ENCODE data around the gene ADORA2A. TPM values are rescaled to one million over a fixed set of nuclear protein-coding genes. Genes with fewer than 3 reads are reported as not detected.

ADORA2A gene
- total and polyA plus RNA-seq, 9 donors: 0.57 to 5.0 (median 2.7) TPM

DNA sequence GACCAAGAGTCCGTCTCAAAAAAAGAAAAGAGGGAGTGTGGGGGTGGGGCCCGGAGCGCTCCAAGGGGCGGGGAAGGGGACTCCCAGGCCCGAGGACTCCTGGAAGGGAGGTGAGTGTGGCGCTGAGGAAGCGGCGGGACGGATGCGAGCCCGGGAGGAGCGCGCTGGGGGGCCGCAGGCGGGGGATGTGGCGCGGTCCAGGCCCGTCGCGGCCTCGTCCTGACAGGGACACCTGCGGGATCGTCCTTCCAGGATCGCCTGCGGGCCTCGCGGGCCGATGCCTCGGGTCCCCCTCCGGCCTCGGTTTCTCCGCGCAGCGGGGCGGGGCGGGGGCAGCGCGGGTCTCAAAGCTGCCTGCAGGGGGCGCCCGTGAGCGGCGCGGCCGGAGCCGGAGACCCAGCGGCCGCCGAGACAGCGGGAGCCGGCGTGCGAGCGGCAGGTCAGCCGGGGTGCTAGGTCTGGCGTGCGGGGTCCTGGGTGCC lies 3.8 kb upstream of the ADORA2A start:
- H3K9me3 ChIP-seq: no peaks in the 10 kb centered on the region
- peak; percentile 49 to 80 (median 63) for DNase-seq

DNA sequence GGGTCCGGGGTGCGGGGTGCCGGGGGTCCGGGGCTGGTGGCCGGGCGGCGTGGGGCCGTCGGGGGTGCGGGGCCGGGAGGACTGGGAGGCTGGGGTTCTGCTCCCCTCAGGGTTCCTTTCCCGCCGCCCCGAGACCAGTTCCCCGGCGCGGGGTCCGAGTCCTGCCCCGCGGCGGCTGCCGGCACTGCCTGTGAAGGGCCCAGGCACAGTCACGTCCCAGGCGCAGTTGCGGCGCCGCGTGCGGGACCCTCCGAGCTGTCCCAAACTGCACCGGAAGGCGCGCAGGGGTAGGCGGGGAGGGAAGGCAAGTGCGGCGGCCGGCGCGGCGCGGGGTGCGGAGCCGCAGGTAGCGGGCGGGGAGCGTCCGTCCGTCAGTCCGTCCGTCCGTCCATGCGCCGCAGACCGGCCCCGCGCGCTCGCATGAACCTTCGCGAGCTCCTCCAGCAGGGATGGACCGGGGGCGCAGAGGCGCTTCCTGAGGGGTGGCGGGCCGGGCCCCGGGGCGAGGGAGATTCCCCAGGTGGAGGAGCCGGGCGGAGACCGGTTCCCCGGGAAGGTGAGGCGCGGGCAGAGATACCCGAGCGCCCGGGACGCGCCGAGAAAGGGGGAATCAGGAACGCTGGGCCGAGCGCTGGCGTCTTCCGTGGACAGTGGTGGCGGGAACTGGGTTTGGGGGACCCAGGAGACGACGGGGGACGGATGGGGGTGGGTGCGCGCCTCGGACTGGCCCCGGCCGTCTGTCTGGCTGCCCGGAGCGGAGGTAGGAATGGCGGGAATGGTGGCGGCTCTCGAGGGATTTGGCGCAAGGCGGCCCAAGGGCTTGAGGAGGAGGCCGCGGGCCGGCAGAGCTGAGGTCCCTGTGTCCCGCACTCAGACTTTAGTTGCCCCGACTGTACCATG lies 3.1 kb upstream of the ADORA2A start:
- peak overlapping the region; percentile 29 for H3K4me3 ChIP-seq
- H3K36me3 ChIP-seq: no peaks in the 10 kb centered on the region
- TF ChIP-seq, protein P1, sequence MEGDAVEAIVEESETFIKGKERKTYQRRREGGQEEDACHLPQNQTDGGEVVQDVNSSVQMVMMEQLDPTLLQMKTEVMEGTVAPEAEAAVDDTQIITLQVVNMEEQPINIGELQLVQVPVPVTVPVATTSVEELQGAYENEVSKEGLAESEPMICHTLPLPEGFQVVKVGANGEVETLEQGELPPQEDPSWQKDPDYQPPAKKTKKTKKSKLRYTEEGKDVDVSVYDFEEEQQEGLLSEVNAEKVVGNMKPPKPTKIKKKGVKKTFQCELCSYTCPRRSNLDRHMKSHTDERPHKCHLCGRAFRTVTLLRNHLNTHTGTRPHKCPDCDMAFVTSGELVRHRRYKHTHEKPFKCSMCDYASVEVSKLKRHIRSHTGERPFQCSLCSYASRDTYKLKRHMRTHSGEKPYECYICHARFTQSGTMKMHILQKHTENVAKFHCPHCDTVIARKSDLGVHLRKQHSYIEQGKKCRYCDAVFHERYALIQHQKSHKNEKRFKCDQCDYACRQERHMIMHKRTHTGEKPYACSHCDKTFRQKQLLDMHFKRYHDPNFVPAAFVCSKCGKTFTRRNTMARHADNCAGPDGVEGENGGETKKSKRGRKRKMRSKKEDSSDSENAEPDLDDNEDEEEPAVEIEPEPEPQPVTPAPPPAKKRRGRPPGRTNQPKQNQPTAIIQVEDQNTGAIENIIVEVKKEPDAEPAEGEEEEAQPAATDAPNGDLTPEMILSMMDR (IDR thresholded peaks at IDR 0.05): no peak
- no peak for TF ChIP-seq POLR2A (IDR thresholded peaks at IDR 0.05)
- TF ChIP-seq EP300 (IDR thresholded peaks at IDR 0.05): no peak
- no peak for DNase-seq
- intact Hi-C loops (cut with DNase I): loop anchor here (2.0 to 10.0 kb wide), 5 partner anchors 71 to 103 kb away; partner anchors contain the start of gene UPB1 (in 2 of the 4)
- WGBS, 3 donors: 8 to 20% (median 10%) methylated on average over 46 to 105 of the region's 105 CpGs
- H3K27ac ChIP-seq: no peak overlapping the region
- H3K4me1 ChIP-seq (ENCODE audit: insufficient read depth): peaks cover 1% of the 10 kb centered on the region
- no peaks in the 10 kb centered on the region for H3K27me3 ChIP-seq
- H3K9me3 ChIP-seq: no peaks in the 10 kb centered on the region

More for the DNA sequence above, 3.8 kb upstream of the ADORA2A start:
- Histone ChIP-seq H3K4me1 (ENCODE audit: insufficient read depth) (peaks cover 1% of the 10 kb centered on the region), H3K36me3 (no peaks in the 10 kb centered on the region), H3K4me3 (peak overlapping the region; percentile 29), H3K27me3 (no peaks in the 10 kb centered on the region), H3K27ac (no peak overlapping the region)
- 1 to 2% (median 1%) methylated on average over 40 to 56 of the region's 56 CpGs for WGBS, 3 donors
- intact Hi-C loops (cut with DNase I): loop anchor here (1.0 to 10.0 kb wide), 5 partner anchors 71 to 104 kb away; partner anchors contain the start of gene UPB1 (in 2 of the 4)
- TF ChIP-seq, protein P1 (IDR thresholded peaks at IDR 0.05): peak; percentile 85 to 88 (median 86)
- no peak for TF ChIP-seq EP300 (IDR thresholded peaks at IDR 0.05)

DNA sequence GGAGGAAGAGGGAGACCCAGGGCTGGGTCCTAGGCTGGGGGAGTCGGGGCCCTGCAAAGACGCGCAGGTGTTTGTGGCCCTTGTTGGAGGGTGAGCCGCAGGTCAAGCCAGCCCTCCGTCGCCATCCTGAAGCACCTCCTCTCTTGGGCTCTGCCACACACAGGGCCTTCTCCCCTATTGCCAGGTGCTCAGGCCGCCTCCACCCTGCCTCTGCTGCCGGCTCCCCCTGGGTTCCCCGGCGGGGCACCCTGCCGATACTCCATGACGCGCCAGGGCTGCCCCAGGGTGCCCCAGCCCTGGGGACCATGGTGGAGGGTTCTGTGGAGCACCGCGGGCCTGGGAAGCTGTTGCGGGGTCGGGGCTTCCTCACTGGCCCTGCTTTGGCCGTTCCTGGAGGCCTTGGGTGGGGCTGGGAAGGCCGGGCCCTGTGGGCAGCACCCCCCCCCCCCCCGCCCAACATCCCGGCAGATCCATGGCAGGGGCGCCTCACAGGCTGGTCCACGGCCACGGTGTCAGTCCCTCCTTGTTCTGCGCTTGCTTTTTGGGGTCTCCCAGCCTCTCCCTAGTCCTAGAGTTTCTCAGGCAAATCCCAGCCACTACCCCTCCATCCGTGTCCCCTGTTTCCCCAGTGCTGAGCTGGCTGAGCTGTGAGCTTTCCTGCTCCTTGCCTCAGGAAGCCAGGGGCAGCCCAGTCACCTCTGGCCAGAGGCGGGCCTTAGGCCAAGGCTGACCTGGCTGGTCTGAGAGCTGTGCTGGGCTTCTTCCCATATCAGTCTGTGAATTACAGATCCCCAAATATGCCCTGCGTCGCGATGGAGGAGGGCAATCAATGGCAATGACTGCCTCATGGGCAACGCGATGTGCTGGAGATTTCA lies 2.3 kb upstream of the ADORA2A start:
- H3K27me3 ChIP-seq: no peaks in the 10 kb centered on the region
- intact Hi-C loops (cut with DNase I): loop anchor here (2.0 to 10.0 kb wide), 6 partner anchors 70 to 102 kb away; partner anchors contain the start of gene UPB1 (in 2 of the 4)
- peaks cover 1% of the 10 kb centered on the region for H3K4me1 ChIP-seq (ENCODE audit: insufficient read depth)
- WGBS, 3 donors: 84 to 87% (median 85%) methylated on average over 22 to 32 of the region's 32 CpGs
- H3K36me3 ChIP-seq: no peaks in the 10 kb centered on the region
- H3K9me3 ChIP-seq: no peaks in the 10 kb centered on the region
- no peak overlapping the region for H3K27ac ChIP-seq
- DNase-seq: no peak
- no peak overlapping the region for H3K4me3 ChIP-seq
- TF ChIP-seq POLR2A (IDR thresholded peaks at IDR 0.05) (no peak), EP300 (IDR thresholded peaks at IDR 0.05) (no peak)
- TF ChIP-seq, protein P1 (IDR thresholded peaks at IDR 0.05): no peak

DNA sequence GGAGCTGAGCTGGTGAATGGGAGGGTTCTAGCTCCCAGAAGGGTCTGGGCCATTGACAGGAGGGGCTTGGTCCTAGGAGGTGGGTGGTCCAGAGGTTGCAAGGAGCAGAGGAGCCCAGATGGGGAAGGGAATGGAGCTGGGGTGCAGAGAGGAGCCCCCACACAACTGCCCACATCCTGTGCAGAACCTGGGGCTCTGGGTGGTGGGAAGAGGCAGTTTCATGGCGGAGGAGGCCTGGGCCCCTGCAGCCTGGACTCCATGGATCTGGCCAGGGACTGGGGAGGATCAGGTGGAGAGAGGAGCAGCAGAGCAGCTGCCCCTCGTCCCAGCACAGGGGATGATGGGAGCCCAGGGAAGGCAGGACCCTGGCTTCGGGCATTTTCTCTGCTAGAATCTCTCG lies 963 bp upstream of the ADORA2A start:
- Histone ChIP-seq H3K36me3 (no peaks in the 10 kb centered on the region), H3K27me3 (no peaks in the 10 kb centered on the region), H3K9me3 (no peaks in the 10 kb centered on the region), H3K4me1 (ENCODE audit: insufficient read depth) (peaks cover 1% of the 10 kb centered on the region), H3K27ac (no peak overlapping the region), H3K4me3 (no peak overlapping the region)
- no peak for DNase-seq
- 86 to 95% (median 88%) methylated on average over 4 of the region's 4 CpGs for WGBS, 3 donors
- intact Hi-C loops (cut with DNase I): loop anchor here in 2 of 4 donors (5.0 to 10.0 kb wide), 3 partner anchors 68 to 102 kb away; partner anchors contain the start of gene UPB1 (in 1 of the 2)
- no peak for TF ChIP-seq EP300 (IDR thresholded peaks at IDR 0.05)
- no peak for TF ChIP-seq POLR2A (IDR thresholded peaks at IDR 0.05)
- TF ChIP-seq, protein P1 (IDR thresholded peaks at IDR 0.05): no peak

Measured in ovary (tissue), 9 donors.